ENCODE data around the gene PHACTR1.

GRCh38 chr6:12826584-12826983 lies 110.0 kb downstream of the PHACTR1 start:
- TF ChIP-seq CTCF (IDR thresholded peaks at IDR 0.05) (no peak), POLR2A (IDR thresholded peaks at IDR 0.05) (no peak)
